A673 (cell line): ENCODE measurements around the gene SELENBP1. TPM values are rescaled to one million over a fixed set of nuclear protein-coding genes. Genes with fewer than 3 reads are reported as not detected.

Experiments
- Bru-seq: library from RNA; stranded (reverse); fragments of 400-500 nt; gene quantifications from one replicate; lab custom pipeline; 2021; lab: Mats Ljungman, UMichigan
- BruChase-seq, 2 experiments: library from RNA; stranded (reverse); fragments of 400-500 nt; gene quantifications; one replicate each; lab custom pipeline; 2021; lab: Mats Ljungman, UMichigan
- BruUV-seq: library from RNA; stranded (reverse); fragments of 400-500 nt; replicated peaks from 2 replicates; lab custom pipeline; 2021; lab: Mats Ljungman, UMichigan
- CTCF ChIA-PET: fragments of 300-600 bp; sonication (Branson Sonifier 250); formaldehyde crosslinking; loops from one replicate; lab custom pipeline; 2022; ENCODE audit warnings: antibody characterized with exemption; lab: Charles Lee
- POLR2A ChIA-PET: fragments of 300-600 bp; sonication (Branson Sonifier 250); formaldehyde crosslinking; loops from one replicate; lab custom pipeline; 2022; ENCODE audit warnings: antibody characterized with exemption; ENCODE audit not compliant: low non-redundant PET; lab: Charles Lee
- DNase-seq: peaks from one replicate; pipeline ENCODE4 v3.0.0-alpha.2; 2015; ENCODE audit warnings: low spot score
- H3K27ac ChIP-seq: fragments of 200-600 bp; sonication (generic); 2 replicates; pipeline ENCODE4 v1.5.1; 2016; ENCODE audit warnings: mixed run types, low read depth, mild to moderate bottlenecking, mixed read lengths, antibody characterized with exemption, low read length; ENCODE audit not compliant: poor library complexity, severe bottlenecking
- H3K27me3 ChIP-seq: fragments of 200-600 bp; sonication (generic); replicated peaks from 2 replicates; pipeline ENCODE4 v1.6.1; 2017; ENCODE audit warnings: mixed run types, low read depth, mild to moderate bottlenecking, mixed read lengths, antibody characterized with exemption, low read length; ENCODE audit not compliant: insufficient read depth, poor library complexity
- H3K36me3 ChIP-seq: fragments of 200-600 bp; sonication (generic); 2 replicates; pipeline ENCODE4 v1.6.1; 2016; ENCODE audit warnings: mixed run types, mild to moderate bottlenecking, mixed read lengths, antibody characterized with exemption, low read length; ENCODE audit not compliant: insufficient read depth, poor library complexity, severe bottlenecking
- H3K4me1 ChIP-seq: fragments of 200-600 bp; sonication (generic); 2 replicates; pipeline ENCODE4 v1.6.1; 2017; ENCODE audit warnings: mixed run types, mild to moderate bottlenecking, mixed read lengths, antibody characterized with exemption, low read length; ENCODE audit not compliant: insufficient read depth, poor library complexity, severe bottlenecking
- H3K4me3 ChIP-seq: fragments of 200-600 bp; sonication (generic); 2 replicates; pipeline ENCODE4 v1.5.1; 2016; ENCODE audit warnings: low read depth, mixed run types, mild to moderate bottlenecking, mixed read lengths, low read length; ENCODE audit not compliant: poor library complexity, severe bottlenecking
- H3K9me3 ChIP-seq: fragments of 200-600 bp; sonication (generic); 2 replicates; pipeline ENCODE4 v1.6.1; 2016; ENCODE audit warnings: mixed run types, low read depth, mild to moderate bottlenecking, mixed read lengths, antibody characterized with exemption, low read length; ENCODE audit not compliant: poor library complexity, severe bottlenecking
- CTCF ChIP-seq: fragments of 300-800, 200-600 bp; sonication (generic); conservative IDR thresholded peaks from 2 replicates; pipeline ENCODE4 v1.5.1; 2017; ENCODE audit warnings: low read depth, mild to moderate bottlenecking, antibody characterized with exemption, low read length, moderate library complexity, mixed read lengths
- EZH2 ChIP-seq: fragments of 200-600 bp; sonication (generic); IDR thresholded peaks from 2 replicates; pipeline ENCODE4 v1.6.1; 2017; ENCODE audit warnings: borderline replicate concordance, low read depth, mild to moderate bottlenecking, mixed read lengths, antibody characterized with exemption, low read length; ENCODE audit not compliant: poor library complexity, severe bottlenecking
- intact Hi-C: fragments of 100-400 bp; cut with micrococcal nuclease; formaldehyde crosslinking; loops from one replicate; pipeline ENCODE4 v1.10.0; 2022; ENCODE audit not compliant: unreplicated experiment
- long read RNA-seq: library from polyadenylated mRNA; stranded (forward); transcript quantifications from one replicate; pipeline ENCODE4 v2.0.0, GENCODE V29; 2022
- total RNA-seq: library from RNA; stranded (reverse); gene quantifications from 2 replicates; pipeline ENCODE4 v1.2.3, GENCODE V29; 2021

SELENBP1 gene
- 0.50 TPM in 1 of 2 replicates, not detected in the other for total RNA-seq
- Bru-seq, nascent RNA = percentile 13 among the genes with signal in this experiment
- percentile 9 among the genes with signal in this experiment for BruChase-seq, experiment 1, labeled RNA remaining after a 2-hour chase
- BruChase-seq, experiment 2, labeled RNA remaining after a 6-hour chase = percentile 5 among the genes with signal in this experiment
- long read RNA-seq = 0 reads

GRCh38 chr1:151372058-151372934, at the start of gene SELENBP1:
TSS of gene SELENBP1 (minus strand) at chr1:151372705. CDS start at chr1:151372641, 64 bp downstream.
- no peak for DNase-seq
- CTCF ChIA-PET = no interaction called here
- H3K27ac ChIP-seq = peak within 1 kb of the TSS; percentile 65
- POLR2A ChIA-PET = interaction anchor here (0.8 kb wide), 1 partner anchor 329 kb away, joined by 3 read pairs; no protein-coding TSS in a partner anchor
- no peak within 1 kb of the TSS for H3K4me3 ChIP-seq
- TF ChIP-seq CTCF (no peak), EZH2 (no peak)
- no peaks in the 10 kb centered on the region for H3K36me3 ChIP-seq
- intact Hi-C loops = no loop called here
- H3K4me1 ChIP-seq = peaks cover 30% of the 10 kb centered on the region
- H3K9me3 ChIP-seq = no peaks in the 10 kb centered on the region
- no peaks in the 10 kb centered on the region for H3K27me3 ChIP-seq
- no TSS peak for BruUV-seq

- Histone ChIP-seq H3K27ac (no peak overlapping the region), H3K4me3 (no peak overlapping the region), H3K4me1 (no peaks in the 10 kb centered on the region), H3K36me3 (peaks cover 69% of the 10 kb centered on the region), H3K27me3 (no peaks in the 10 kb centered on the region), H3K9me3 (no peaks in the 10 kb centered on the region)
- ChIA-PET POLR2A (no interaction called here), CTCF (no interaction called here)
- intact Hi-C loops = no loop called here
- no peak for TF ChIP-seq CTCF
- TF ChIP-seq EZH2 = no peak
- no peak for DNase-seq
- no TSS peak for BruUV-seq
These were observed 47.3 kb upstream of the SELENBP1 start for GRCh38 chr1:151419819-151420218.

GRCh38 chr1:151418081-151418480, 45.6 kb upstream of the SELENBP1 start:
- intact Hi-C loops = no loop called here
- POLR2A ChIA-PET = no interaction called here

More at GRCh38 chr1:151418081-151418480, 45.6 kb upstream of the SELENBP1 start:
- no peak for TF ChIP-seq EZH2
- no peak for TF ChIP-seq CTCF
- BruUV-seq = no TSS peak
- Histone ChIP-seq H3K36me3 (peaks cover 63% of the 10 kb centered on the region), H3K27ac (no peak overlapping the region), H3K9me3 (no peaks in the 10 kb centered on the region), H3K4me1 (no peaks in the 10 kb centered on the region), H3K27me3 (no peaks in the 10 kb centered on the region), H3K4me3 (no peak overlapping the region)
- DNase-seq = no peak
- CTCF ChIA-PET = no interaction called here
